ENCODE results near the gene STIMATE. TPM values are rescaled to one million over a fixed set of nuclear protein-coding genes. Genes with fewer than 3 reads are reported as not detected.

Gene STIMATE
- total and polyA plus RNA-seq, 9 of the 15 experiments (the other 6 are each of a cell fraction or from before 2014, with no cell fraction given) = 0.14 to 7.7 (median 4.9) TPM

DNA sequence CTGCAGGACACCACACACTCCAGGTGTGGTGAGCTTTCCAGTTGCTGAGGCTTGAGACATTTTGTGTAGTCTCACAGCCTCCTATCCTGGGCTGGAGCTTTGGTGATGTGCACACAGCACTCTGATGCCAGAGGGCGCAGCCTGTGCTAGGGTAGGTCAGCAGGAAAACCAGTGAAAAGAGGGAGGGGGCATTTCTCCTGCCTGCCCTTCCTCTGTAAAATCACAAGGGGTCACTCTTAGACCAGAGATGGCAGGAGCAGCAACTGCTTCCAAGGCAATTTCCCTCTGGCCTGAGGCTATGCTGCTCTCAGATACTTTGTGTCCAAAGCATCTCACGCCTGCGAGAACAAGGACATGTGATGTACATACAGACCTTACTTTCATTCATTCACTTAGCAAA is 46.0 kb downstream of the STIMATE start (continued):
- TF ChIP-seq ZNF347 (CRISPR knock-in tag; IDR thresholded peaks at IDR 0.05; ENCODE audit: low read depth) = no peak
- no peak for TF ChIP-seq SETDB1 (IDR thresholded peaks at IDR 0.05; ENCODE audit: low read length)
- TF ChIP-seq TGIF2 (CRISPR knock-in tag; IDR thresholded peaks at IDR 0.05) = no peak
- no peak for TF ChIP-seq NFE2L1 (tag; IDR thresholded peaks at IDR 0.05; ENCODE audit: borderline replicate concordance, low read depth)
- no peak for TF ChIP-seq PRMT5 (CRISPR knock-in tag; IDR thresholded peaks at IDR 0.05)
- no peak for TF ChIP-seq ZNF41 (CRISPR knock-in tag; conservative IDR thresholded peaks at IDR 0.05)
- TF ChIP-seq, protein P1, sequence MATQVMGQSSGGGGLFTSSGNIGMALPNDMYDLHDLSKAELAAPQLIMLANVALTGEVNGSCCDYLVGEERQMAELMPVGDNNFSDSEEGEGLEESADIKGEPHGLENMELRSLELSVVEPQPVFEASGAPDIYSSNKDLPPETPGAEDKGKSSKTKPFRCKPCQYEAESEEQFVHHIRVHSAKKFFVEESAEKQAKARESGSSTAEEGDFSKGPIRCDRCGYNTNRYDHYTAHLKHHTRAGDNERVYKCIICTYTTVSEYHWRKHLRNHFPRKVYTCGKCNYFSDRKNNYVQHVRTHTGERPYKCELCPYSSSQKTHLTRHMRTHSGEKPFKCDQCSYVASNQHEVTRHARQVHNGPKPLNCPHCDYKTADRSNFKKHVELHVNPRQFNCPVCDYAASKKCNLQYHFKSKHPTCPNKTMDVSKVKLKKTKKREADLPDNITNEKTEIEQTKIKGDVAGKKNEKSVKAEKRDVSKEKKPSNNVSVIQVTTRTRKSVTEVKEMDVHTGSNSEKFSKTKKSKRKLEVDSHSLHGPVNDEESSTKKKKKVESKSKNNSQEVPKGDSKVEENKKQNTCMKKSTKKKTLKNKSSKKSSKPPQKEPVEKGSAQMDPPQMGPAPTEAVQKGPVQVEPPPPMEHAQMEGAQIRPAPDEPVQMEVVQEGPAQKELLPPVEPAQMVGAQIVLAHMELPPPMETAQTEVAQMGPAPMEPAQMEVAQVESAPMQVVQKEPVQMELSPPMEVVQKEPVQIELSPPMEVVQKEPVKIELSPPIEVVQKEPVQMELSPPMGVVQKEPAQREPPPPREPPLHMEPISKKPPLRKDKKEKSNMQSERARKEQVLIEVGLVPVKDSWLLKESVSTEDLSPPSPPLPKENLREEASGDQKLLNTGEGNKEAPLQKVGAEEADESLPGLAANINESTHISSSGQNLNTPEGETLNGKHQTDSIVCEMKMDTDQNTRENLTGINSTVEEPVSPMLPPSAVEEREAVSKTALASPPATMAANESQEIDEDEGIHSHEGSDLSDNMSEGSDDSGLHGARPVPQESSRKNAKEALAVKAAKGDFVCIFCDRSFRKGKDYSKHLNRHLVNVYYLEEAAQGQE (IDR thresholded peaks at IDR 0.05; ENCODE audit: borderline replicate concordance) = peak; percentile 86
- TF ChIP-seq, protein P1 (CRISPR knock-in tag; IDR thresholded peaks at IDR 0.05; ENCODE audit: low read depth) = no peak
- TF ChIP-seq, protein P2, sequence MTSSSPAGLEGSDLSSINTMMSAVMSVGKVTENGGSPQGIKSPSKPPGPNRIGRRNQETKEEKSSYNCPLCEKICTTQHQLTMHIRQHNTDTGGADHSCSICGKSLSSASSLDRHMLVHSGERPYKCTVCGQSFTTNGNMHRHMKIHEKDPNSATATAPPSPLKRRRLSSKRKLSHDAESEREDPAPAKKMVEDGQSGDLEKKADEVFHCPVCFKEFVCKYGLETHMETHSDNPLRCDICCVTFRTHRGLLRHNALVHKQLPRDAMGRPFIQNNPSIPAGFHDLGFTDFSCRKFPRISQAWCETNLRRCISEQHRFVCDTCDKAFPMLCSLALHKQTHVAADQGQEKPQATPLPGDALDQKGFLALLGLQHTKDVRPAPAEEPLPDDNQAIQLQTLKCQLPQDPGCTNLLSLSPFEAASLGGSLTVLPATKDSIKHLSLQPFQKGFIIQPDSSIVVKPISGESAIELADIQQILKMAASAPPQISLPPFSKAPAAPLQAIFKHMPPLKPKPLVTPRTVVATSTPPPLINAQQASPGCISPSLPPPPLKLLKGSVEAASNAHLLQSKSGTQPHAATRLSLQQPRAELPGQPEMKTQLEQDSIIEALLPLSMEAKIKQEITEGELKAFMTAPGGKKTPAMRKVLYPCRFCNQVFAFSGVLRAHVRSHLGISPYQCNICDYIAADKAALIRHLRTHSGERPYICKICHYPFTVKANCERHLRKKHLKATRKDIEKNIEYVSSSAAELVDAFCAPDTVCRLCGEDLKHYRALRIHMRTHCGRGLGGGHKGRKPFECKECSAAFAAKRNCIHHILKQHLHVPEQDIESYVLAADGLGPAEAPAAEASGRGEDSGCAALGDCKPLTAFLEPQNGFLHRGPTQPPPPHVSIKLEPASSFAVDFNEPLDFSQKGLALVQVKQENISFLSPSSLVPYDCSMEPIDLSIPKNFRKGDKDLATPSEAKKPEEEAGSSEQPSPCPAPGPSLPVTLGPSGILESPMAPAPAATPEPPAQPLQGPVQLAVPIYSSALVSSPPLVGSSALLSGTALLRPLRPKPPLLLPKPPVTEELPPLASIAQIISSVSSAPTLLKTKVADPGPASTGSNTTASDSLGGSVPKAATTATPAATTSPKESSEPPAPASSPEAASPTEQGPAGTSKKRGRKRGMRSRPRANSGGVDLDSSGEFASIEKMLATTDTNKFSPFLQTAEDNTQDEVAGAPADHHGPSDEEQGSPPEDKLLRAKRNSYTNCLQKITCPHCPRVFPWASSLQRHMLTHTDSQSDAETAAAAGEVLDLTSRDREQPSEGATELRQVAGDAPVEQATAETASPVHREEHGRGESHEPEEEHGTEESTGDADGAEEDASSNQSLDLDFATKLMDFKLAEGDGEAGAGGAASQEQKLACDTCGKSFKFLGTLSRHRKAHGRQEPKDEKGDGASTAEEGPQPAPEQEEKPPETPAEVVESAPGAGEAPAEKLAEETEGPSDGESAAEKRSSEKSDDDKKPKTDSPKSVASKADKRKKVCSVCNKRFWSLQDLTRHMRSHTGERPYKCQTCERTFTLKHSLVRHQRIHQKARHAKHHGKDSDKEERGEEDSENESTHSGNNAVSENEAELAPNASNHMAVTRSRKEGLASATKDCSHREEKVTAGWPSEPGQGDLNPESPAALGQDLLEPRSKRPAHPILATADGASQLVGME (CRISPR knock-in tag; IDR thresholded peaks at IDR 0.05) = no peak
- TF ChIP-seq, protein P3, sequence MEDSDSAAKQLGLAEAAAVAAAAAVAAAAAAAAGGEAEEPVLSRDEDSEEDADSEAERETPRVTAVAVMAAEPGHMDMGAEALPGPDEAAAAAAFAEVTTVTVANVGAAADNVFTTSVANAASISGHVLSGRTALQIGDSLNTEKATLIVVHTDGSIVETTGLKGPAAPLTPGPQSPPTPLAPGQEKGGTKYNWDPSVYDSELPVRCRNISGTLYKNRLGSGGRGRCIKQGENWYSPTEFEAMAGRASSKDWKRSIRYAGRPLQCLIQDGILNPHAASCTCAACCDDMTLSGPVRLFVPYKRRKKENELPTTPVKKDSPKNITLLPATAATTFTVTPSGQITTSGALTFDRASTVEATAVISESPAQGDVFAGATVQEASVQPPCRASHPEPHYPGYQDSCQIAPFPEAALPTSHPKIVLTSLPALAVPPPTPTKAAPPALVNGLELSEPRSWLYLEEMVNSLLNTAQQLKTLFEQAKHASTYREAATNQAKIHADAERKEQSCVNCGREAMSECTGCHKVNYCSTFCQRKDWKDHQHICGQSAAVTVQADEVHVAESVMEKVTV (CRISPR knock-in tag; IDR thresholded peaks at IDR 0.05) = peak; percentile 69; the same call in 1 of the 2 replicates
- TF ChIP-seq ZNF766 (CRISPR knock-in tag; conservative IDR thresholded peaks at IDR 0.05) = no peak
- no peak for TF ChIP-seq HOXB6 (CRISPR knock-in tag; IDR thresholded peaks at IDR 0.05; ENCODE audit: borderline replicate concordance)
- TF ChIP-seq SMAD3 (CRISPR knock-in tag; conservative IDR thresholded peaks at IDR 0.05) = no peak

All from K562 (cell line).